ENCODE measurements around the gene TIMM22. TPM values are rescaled to one million over a fixed set of nuclear protein-coding genes. Genes with fewer than 3 reads are reported as not detected.

The TIMM22 gene
- total and polyA plus RNA-seq, 7 donors, result 8.0 to 27.2 (median 14.9) TPM

DNA sequence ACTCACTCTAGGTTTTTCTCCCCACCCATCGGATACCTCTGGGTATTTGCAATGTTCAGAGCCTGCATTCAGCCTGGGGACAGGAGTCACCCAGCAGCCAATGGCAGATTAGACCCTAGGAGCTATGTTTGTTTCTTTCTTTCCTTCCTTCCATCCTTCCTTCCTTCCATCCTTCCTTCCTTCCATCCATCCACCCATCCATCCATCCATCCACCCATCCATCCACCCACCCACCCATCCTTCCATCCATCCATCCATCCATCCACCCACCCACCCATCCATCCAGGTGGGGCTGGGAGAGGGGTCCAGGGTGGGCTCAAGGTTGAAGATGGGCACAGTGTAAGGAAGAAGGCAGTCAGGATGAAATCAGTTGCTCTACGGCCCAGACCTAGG lies 39.9 kb downstream of the TIMM22 start:
- Histone ChIP-seq H3K27ac (no peak overlapping the region), H3K4me1 (peaks cover 12% of the 10 kb centered on the region), H3K9me3 (no peaks in the 10 kb centered on the region), H3K27me3 (ENCODE audit: insufficient read depth in 3 of 3, low read length in 2 of 3) (peaks cover 0 to 2% (median 0%) of the 10 kb centered on the region in 3 donors), H3K4me3 (no peak overlapping the region), H3K36me3 (ENCODE audit: insufficient read depth in 1 of 2, low read depth in 1 of 2) (no peaks in the 10 kb centered on the region)
- intact Hi-C loops (cut with DNase I), result no loop called here
- ATAC-seq (no peak), DNase-seq (no peak)
- TF ChIP-seq, protein P1, sequence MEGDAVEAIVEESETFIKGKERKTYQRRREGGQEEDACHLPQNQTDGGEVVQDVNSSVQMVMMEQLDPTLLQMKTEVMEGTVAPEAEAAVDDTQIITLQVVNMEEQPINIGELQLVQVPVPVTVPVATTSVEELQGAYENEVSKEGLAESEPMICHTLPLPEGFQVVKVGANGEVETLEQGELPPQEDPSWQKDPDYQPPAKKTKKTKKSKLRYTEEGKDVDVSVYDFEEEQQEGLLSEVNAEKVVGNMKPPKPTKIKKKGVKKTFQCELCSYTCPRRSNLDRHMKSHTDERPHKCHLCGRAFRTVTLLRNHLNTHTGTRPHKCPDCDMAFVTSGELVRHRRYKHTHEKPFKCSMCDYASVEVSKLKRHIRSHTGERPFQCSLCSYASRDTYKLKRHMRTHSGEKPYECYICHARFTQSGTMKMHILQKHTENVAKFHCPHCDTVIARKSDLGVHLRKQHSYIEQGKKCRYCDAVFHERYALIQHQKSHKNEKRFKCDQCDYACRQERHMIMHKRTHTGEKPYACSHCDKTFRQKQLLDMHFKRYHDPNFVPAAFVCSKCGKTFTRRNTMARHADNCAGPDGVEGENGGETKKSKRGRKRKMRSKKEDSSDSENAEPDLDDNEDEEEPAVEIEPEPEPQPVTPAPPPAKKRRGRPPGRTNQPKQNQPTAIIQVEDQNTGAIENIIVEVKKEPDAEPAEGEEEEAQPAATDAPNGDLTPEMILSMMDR (IDR thresholded peaks at IDR 0.05), result no peak
- 82 to 94% (median 85%) methylated on average over 2 of the region's 2 CpGs for WGBS, 3 donors

DNA sequence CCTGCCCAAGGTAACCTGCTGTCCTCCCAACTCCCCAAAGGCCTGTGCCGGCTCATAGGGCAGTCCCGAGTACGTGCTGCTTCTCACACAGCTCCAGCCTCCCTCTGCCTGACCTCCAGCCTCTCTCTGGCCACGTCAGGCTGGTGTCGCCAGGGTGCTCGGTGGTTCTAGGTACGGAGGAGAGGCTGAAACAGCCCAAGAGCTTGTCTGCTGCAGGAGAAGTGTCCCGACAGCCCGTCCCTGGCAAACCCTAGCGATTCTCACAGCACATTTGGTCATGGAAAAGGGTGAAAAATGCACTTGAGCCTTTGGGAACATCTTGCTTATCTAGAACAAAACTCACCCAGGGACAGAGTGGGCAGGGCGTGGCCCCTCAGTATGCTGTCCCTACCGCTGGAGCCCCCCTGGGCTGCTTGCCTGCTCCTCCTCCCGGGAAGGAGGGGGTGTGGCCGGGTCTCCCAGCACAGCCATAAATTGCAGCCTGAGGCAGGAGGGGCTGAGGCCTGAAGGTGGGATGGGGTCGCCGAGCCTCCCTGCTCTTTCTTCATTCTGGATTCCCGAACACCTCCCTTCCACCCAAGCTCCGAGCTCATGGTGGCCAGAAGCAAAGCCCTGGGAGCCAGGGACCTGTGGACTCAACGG lies 40.4 kb downstream of the TIMM22 start:
- H3K27ac ChIP-seq, result no peak overlapping the region
- 62 to 83% (median 70%) methylated on average over 18 to 19 of the region's 19 CpGs for WGBS, 3 donors
- no peaks in the 10 kb centered on the region for H3K36me3 ChIP-seq (ENCODE audit: insufficient read depth in 1 of 2, low read depth in 1 of 2)
- intact Hi-C loops (cut with DNase I), result no loop called here
- no peak overlapping the region for H3K4me3 ChIP-seq
- ATAC-seq (no peak), DNase-seq (no peak)
- TF ChIP-seq, protein P1 (IDR thresholded peaks at IDR 0.05), result no peak
- H3K27me3 ChIP-seq (ENCODE audit: insufficient read depth in 3 of 3, low read length in 2 of 3), result peaks cover 0 to 2% (median 0%) of the 10 kb centered on the region in 3 donors
- peaks cover 12% of the 10 kb centered on the region for H3K4me1 ChIP-seq
- H3K9me3 ChIP-seq, result no peaks in the 10 kb centered on the region

DNA sequence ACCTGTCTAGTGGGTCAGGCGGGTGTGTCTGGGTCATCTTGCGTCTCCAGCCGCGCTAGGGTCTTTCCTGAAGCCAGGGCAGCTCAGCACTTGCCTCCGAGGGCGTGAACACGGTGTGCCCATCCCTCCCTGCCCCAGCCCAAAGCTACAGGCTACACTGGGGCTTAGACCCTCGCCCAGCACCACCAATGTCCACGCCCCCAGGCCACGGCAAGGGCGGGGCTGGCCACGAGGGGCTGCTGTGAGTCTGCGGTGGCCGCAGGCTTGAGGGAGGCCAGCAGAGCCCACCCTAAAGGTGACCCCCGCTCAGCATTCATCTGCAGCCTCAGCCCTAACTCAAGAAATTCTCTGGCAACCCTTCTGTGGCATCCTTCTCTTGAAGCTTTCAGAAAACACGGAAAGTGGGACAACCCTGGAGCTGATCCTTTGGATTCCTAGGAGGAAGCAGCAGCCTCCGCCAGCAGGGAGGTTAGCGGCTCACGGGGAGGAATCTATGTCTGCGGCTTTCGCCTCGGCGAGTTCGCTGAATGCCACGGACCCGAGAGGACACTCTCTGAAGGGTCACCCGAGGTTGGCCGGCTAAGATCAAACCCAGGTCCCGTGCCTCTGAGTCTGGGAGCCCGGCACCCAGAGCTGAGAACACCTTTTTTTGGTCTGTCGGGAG lies 41.7 kb downstream of the TIMM22 start:
- H3K4me3 ChIP-seq, result no peak overlapping the region
- no peaks in the 10 kb centered on the region for H3K9me3 ChIP-seq
- H3K4me1 ChIP-seq, result peaks cover 12% of the 10 kb centered on the region
- no peaks in the 10 kb centered on the region for H3K36me3 ChIP-seq (ENCODE audit: insufficient read depth in 1 of 2, low read depth in 1 of 2)
- DNase-seq (no peak), ATAC-seq (peak in 1 of 4 donors; percentile 1)
- 63 to 77% (median 74%) methylated on average over 30 to 31 of the region's 31 CpGs for WGBS, 3 donors
- H3K27ac ChIP-seq, result peak overlapping the region; percentile 78
- TF ChIP-seq, protein P1 (IDR thresholded peaks at IDR 0.05), result no peak
- H3K27me3 ChIP-seq (ENCODE audit: insufficient read depth in 3 of 3, low read length in 2 of 3), result peaks cover 0 to 2% (median 0%) of the 10 kb centered on the region in 3 donors
- intact Hi-C loops (cut with DNase I), result no loop called here

DNA sequence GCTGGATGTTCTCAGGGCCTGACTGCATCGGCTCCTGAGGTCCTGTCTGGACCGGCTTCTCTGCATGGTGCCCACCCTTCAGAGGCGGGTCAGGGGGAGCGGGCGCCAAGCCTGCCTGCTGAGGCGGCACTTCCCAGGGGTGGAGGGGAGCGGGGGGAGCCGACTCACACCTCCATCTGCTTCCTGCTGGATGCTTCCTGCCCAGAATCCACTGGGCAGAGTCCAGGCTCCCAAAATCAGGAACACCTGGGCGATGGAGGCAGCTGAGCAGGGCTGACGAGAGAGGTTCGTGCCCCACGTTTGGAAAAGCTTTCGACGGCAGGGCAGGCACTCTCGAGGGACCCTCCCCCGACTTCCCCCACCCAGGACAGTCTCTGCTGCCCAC lies 42.2 kb downstream of the TIMM22 start:
- Histone ChIP-seq H3K4me3 (peak overlapping the region; percentile 58), H3K4me1 (peaks cover 12% of the 10 kb centered on the region), H3K9me3 (no peaks in the 10 kb centered on the region), H3K27ac (peak overlapping the region; percentile 78), H3K36me3 (ENCODE audit: insufficient read depth in 1 of 2, low read depth in 1 of 2) (no peaks in the 10 kb centered on the region), H3K27me3 (ENCODE audit: insufficient read depth in 3 of 3, low read length in 2 of 3) (peaks cover 0 to 2% (median 0%) of the 10 kb centered on the region in 3 donors)
- intact Hi-C loops (cut with DNase I), result no loop called here
- ATAC-seq (peak in 2 of 4 donors; percentile 3 to 6), DNase-seq (no peak)
- TF ChIP-seq, protein P1 (IDR thresholded peaks at IDR 0.05), result no peak
- WGBS, 3 donors, result 39 to 62% (median 43%) methylated on average over 16 of the region's 16 CpGs
